HepG2 (cell line): ENCODE results near the gene CSKMT. TPM values are rescaled to one million over a fixed set of nuclear protein-coding genes. Genes with fewer than 3 reads are reported as not detected.
A peak's percentile ranks its signal among the peaks of the same experiment; 100 is the strongest.

Experiments used
- ATF4 ChIP-seq, 2 experiments: fragments of 450-650 bp in 1 of 2; sonication (generic) in 1 of 2; formaldehyde crosslinking; IDR thresholded peaks; 2 replicates each; pipeline versions ENCODE4 v1.5.0 to v1.8.0; 2020 to 2022; ENCODE audit warnings: mild to moderate bottlenecking in 1 of 2, missing genetic modification reagents in 1 of 2
- KAT2B ChIP-seq: fragments of 150-350 bp; IDR thresholded peaks from 2 replicates; pipeline ENCODE4 v1.6.1; 2014; ENCODE audit warnings: low read depth, low read length, borderline replicate concordance
- KLF6 ChIP-seq: IDR thresholded peaks from 2 replicates; pipeline ENCODE4 v1.8.0; 2016; ENCODE audit warnings: missing biosample characterization, missing genetic modification reagents
- NONO ChIP-seq, 2 experiments: fragments of 450-650 bp in 1 of 2; sonication (generic) in 1 of 2; formaldehyde crosslinking in 1 of 2; IDR thresholded peaks in 1 of 2; conservative IDR thresholded peaks in 1 of 2; 2 replicates each; pipeline versions ENCODE4 v1.6.1 to v1.8.0; 2017 to 2022; ENCODE audit warnings: mild to moderate bottlenecking in 1 of 2, missing genetic modification reagents in 1 of 2, moderate library complexity in 1 of 2
- PHB2 ChIP-seq: fragments of 450-650 bp; IDR thresholded peaks from 2 replicates; pipeline ENCODE4 v1.6.1; 2018; ENCODE audit not compliant: partially characterized antibody
- POLR2AphosphoS2 ChIP-seq: IDR thresholded peaks from 2 replicates; pipeline ENCODE4 v1.6.1; 2011; ENCODE audit warnings: low read depth, low read length, improper control_type of control experiment
- RERE ChIP-seq: IDR thresholded peaks from 2 replicates; pipeline ENCODE4 v1.6.1; 2016; ENCODE audit warnings: low read depth, missing genetic modification reagents, missing compliant biosample characterization
- SKI ChIP-seq: fragments of 450-650 bp; IDR thresholded peaks from one replicate; pipeline ENCODE4 v1.6.1; 2018; ENCODE audit warnings: mild to moderate bottlenecking; ENCODE audit not compliant: partially characterized antibody
- ZBTB40 ChIP-seq, 2 experiments: fragments of 450-650 bp in 1 of 2; sonication (generic) in 1 of 2; formaldehyde crosslinking in 1 of 2; IDR thresholded peaks; 2 replicates each; pipeline versions ENCODE4 v1.6.1 to v1.8.0; 2016 to 2022; ENCODE audit warnings: antibody characterized with exemption in 1 of 2, mild to moderate bottlenecking in 1 of 2, missing genetic modification reagents in 1 of 2
- ZNF326 ChIP-seq: sonication (generic); formaldehyde crosslinking; IDR thresholded peaks from 2 replicates; pipeline ENCODE4 v1.4.0; 2020; ENCODE audit warnings: missing genetic modification reagents, borderline replicate concordance
- ZNF333 ChIP-seq: sonication (generic); formaldehyde crosslinking; IDR thresholded peaks from 2 replicates; pipeline ENCODE4 v1.4.0; 2020; ENCODE audit warnings: mild to moderate bottlenecking, missing genetic modification reagents, borderline replicate concordance
- ZNF468 ChIP-seq: sonication (generic); formaldehyde crosslinking; IDR thresholded peaks from 2 replicates; pipeline ENCODE4 v1.8.0; 2022; ENCODE audit warnings: mild to moderate bottlenecking, moderate library complexity, missing genetic modification reagents
- ZNF841 ChIP-seq: sonication (generic); formaldehyde crosslinking; IDR thresholded peaks from 2 replicates; pipeline ENCODE4 v1.8.1; 2023; ENCODE audit warnings: missing genetic modification reagents, borderline replicate concordance
- polyA plus RNA-seq, 8 experiments: library from polyadenylated mRNA; depleted of rRNA in 3 of 8; stranded (reverse) in 7 of 8; unstranded in 1 of 8; fragments of >200 nt; fragmentation: Illumina TruSeq in 4 of 8; extraction: Trizol in 4 of 8; gene quantifications; 2 replicates each; pipeline versions ENCODE4 v1.2.1 to v1.2.3, GENCODE V29; 2011 to 2016; ENCODE audit warnings: low read depth in 4 of 8, missing spikeins in 1 of 8, mixed read lengths in 1 of 8; ENCODE audit not compliant: insufficient read depth in 1 of 8
- total RNA-seq, 5 experiments: library from RNA; depleted of rRNA; stranded (reverse); fragments of >200 nt; fragmentation: Illumina TruSeq; extraction: Trizol; gene quantifications; 2 replicates each; pipeline ENCODE4 v1.2.3, GENCODE V29; 2016; ENCODE audit warnings: low read depth in 1 of 5

CSKMT gene
- total and polyA plus RNA-seq, 2 of the 13 experiments (the other 11 are each of a cell fraction or from before 2014, with no cell fraction given), result 7.6 to 31.8 TPM

GRCh38 chr11:62664405-62665074 lies 572 bp upstream of the CSKMT start (continued):
- no peak for TF ChIP-seq ZBTB40 (IDR thresholded peaks at IDR 0.05)
- no peak for TF ChIP-seq ZBTB40 (CRISPR knock-in tag; IDR thresholded peaks at IDR 0.05)
- no peak for TF ChIP-seq ZNF333 (CRISPR knock-in tag)
- TF ChIP-seq ZNF326 (CRISPR knock-in tag), result no peak
- TF ChIP-seq SKI, result no peak
- no peak for TF ChIP-seq KLF6 (CRISPR knock-in tag)
- no peak for TF ChIP-seq RERE
- TF ChIP-seq PHB2, result no peak
- TF ChIP-seq POLR2AphosphoS2, result no peak
- TF ChIP-seq NONO (IDR thresholded peaks at IDR 0.05), result no peak
- TF ChIP-seq NONO (CRISPR knock-in tag; conservative IDR thresholded peaks at IDR 0.05), result no peak
- TF ChIP-seq ATF4 (CRISPR knock-in tag; IDR thresholded peaks at IDR 0.05), result 0 out of 4 replicates have a peak, but pooled peaks of 1 of the 2 experiments have one; percentile 2
- no peak for TF ChIP-seq ZNF841
- no peak for TF ChIP-seq KAT2B
- no peak for TF ChIP-seq ZNF468 (CRISPR knock-in tag)
